ACC112 (cell line): Measurements from ENCODE around the gene PRPF40A.

Experiments used
- H2AFZ ChIP-seq: fragments of 200-600 bp; sonication (generic); one replicate; pipeline ENCODE4 v1.6.0; 2017; ENCODE audit warnings: antibody characterized with exemption, low read length; ENCODE audit not compliant: unreplicated experiment
- H3K27ac ChIP-seq: fragments of 200-600 bp; sonication (generic); 2 replicates; pipeline ENCODE4 v1.5.1; 2014; ENCODE audit warnings: low read depth, mild to moderate bottlenecking, antibody characterized with exemption, low read length, moderate library complexity
- H3K27me3 ChIP-seq: fragments of 200-600 bp; sonication (generic); 2 replicates; pipeline ENCODE4 v1.6.1; 2014; ENCODE audit warnings: mild to moderate bottlenecking, antibody characterized with exemption, low read length, moderate library complexity, mixed read lengths; ENCODE audit not compliant: insufficient read depth
- H3K36me3 ChIP-seq: fragments of 200-600 bp; sonication (generic); 2 replicates; pipeline ENCODE4 v1.6.1; 2016; ENCODE audit warnings: mild to moderate bottlenecking, antibody characterized with exemption, low read length, moderate library complexity, mixed read lengths; ENCODE audit not compliant: insufficient read depth
- H3K4me1 ChIP-seq: fragments of 200-600 bp; sonication (generic); one replicate; pipeline ENCODE4 v1.6.1; 2016; ENCODE audit warnings: low read length, mixed read lengths; ENCODE audit not compliant: insufficient read depth, unreplicated experiment, control insufficient read depth
- H3K4me3 ChIP-seq: fragments of 200-600 bp; sonication (generic); 2 replicates; pipeline ENCODE4 v1.5.1; 2014; ENCODE audit warnings: mild to moderate bottlenecking, low read depth, low read length
- H3K79me2 ChIP-seq: fragments of 200-600 bp; sonication (generic); one replicate; pipeline ENCODE4 v1.6.0; 2016; ENCODE audit warnings: low read length; ENCODE audit not compliant: control insufficient read depth, unreplicated experiment, insufficient read depth

PRPF40A gene

DNA sequence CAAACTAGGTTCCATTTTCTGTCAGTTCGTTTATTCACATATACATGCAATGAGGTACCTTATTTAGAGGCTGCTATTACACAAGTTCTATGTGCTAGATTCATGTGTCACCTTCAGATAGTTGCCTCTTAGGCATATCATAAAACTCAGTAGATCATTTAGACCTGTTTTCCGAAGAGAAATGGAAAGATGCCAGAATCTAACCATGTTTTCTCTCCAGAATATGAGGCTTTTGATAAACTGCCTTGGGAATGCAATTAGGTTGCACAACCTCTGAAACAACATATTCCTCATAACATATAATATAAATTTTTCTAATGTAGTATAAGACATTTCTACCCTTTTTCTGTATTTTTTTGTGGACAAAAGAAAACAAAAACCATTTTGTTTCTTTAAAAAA is 108.1 kb downstream of the PRPF40A start:
- Histone ChIP-seq H3K27ac (no peak overlapping the region), H3K4me3 (no peak overlapping the region), H3K36me3 (no peaks in the 10 kb centered on the region), H2AFZ (no peak overlapping the region), H3K27me3 (no peaks in the 10 kb centered on the region), H3K4me1 (peaks cover 29% of the 10 kb centered on the region), H3K79me2 (no peaks in the 10 kb centered on the region)

DNA sequence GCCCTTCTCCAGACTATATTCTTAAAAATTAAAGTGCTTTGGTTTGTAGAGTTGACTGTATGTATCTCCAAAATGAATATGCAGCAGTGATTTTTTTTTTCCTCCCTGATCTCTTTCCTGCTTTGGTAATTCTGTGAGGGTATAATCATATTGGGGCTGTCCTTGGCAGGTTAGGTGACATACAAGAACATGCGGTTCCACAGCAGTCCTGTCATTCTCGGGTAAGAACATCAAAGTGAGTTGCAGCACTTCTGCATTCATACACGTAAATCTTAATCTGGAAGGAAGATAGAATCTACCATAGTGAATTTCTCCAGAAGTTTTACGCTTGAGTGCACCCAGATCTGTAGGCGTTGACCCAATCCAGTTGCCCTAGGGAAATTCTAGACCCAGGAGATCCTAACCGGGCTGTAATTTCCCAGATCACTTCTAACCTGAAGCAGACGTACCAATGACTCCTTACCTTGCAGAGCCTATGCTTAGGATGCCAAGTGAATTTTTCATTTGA is 109.4 kb downstream of the PRPF40A start:
- H3K79me2 ChIP-seq: no peaks in the 10 kb centered on the region
- no peak overlapping the region for H3K4me3 ChIP-seq
- H3K36me3 ChIP-seq: no peaks in the 10 kb centered on the region
- no peak overlapping the region for H3K27ac ChIP-seq
- no peaks in the 10 kb centered on the region for H3K27me3 ChIP-seq
- no peak overlapping the region for H2AFZ ChIP-seq
- H3K4me1 ChIP-seq: peaks cover 17% of the 10 kb centered on the region

DNA sequence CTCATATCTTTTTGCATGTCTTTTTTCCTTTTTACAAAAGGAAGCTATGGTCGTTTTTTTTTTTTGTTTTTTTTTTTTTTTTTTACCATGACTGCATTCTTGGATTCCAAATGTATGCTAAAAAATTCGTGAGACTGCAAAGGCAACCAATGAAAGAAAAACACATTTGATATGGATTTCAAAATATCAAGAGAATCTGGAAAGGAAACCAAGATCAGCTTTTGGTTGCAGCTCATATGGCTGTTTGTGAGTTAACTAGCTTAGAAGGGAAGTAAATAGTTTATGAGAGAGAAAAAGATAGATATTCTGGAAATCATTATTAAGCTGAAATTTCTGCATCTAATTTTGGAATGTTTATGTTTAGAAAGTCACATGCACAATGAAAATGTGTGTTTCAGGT is 110.3 kb downstream of the PRPF40A start:
- peaks cover 8% of the 10 kb centered on the region for H3K4me1 ChIP-seq
- H3K4me3 ChIP-seq: no peak overlapping the region
- H3K79me2 ChIP-seq: no peaks in the 10 kb centered on the region
- no peaks in the 10 kb centered on the region for H3K27me3 ChIP-seq
- no peaks in the 10 kb centered on the region for H3K36me3 ChIP-seq
- no peak overlapping the region for H3K27ac ChIP-seq
- H2AFZ ChIP-seq: no peak overlapping the region

DNA sequence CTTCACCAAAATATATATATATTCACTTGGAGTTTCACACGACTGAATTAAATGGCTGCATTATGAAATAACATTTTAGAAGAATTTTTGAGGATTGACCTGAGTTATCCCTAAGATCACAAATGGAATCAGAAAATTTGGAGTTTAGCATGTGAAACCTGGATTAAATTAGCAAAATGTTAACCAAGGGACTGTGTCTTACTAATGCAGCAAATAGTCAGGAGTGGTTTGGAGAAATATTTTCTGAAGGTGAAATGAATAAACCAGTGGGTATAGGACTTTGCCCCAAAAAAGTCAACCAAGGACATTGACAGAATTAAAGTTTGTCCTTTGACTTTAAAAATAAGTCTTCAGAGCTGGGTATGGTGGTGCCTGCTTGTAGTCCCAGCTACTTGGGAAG is 111.2 kb downstream of the PRPF40A start:
- Histone ChIP-seq H3K36me3 (no peaks in the 10 kb centered on the region), H3K4me1 (no peaks in the 10 kb centered on the region), H3K27ac (no peak overlapping the region), H3K27me3 (no peaks in the 10 kb centered on the region), H2AFZ (no peak overlapping the region), H3K79me2 (no peaks in the 10 kb centered on the region), H3K4me3 (no peak overlapping the region)

DNA sequence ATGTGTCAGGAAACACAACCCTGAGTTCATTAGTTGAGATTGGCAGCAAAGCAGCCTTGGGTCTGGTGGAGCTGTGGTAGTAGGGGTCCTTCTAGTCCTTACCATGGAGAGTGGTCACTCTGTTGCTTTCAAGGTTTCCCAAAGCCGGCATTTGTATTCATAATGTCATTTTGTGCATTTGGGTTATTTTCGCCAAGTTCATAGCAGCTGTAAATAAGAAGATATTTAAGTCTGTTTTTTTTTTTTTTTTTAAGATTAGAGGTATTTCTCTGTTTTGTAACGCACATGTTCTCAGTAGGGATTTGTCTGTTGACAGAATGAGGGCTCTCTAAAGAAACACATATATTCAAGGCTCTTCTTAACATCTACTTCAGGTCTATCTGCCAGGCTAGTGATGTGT is 114.1 kb downstream of the PRPF40A start:
- no peak overlapping the region for H3K27ac ChIP-seq
- H2AFZ ChIP-seq: no peak overlapping the region
- H3K4me1 ChIP-seq: peaks cover 12% of the 10 kb centered on the region
- no peaks in the 10 kb centered on the region for H3K27me3 ChIP-seq
- no peak overlapping the region for H3K4me3 ChIP-seq
- H3K36me3 ChIP-seq: no peaks in the 10 kb centered on the region; the same call in 1 of the 2 replicates
- H3K79me2 ChIP-seq: no peaks in the 10 kb centered on the region

DNA sequence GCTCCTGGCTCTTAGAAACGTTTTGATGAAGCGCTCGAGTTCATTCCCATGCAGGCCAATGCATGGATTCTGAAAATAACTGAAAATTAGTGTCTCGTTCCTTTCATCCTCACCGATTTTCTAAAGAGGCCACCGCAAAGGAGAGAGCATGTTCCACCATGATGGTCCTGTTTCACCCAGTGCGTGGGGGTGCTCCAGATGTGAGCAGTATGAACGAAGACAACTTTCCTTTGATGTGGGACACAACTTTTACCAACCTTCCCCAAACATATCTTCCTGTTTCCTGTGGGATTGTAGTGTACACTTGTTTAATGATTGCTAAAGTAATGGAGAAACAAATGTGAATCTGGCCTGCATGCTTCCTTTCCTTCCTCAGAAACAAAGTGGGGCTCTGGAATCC is 114.5 kb downstream of the PRPF40A start:
- Histone ChIP-seq H3K27me3 (no peaks in the 10 kb centered on the region), H3K36me3 (no peaks in the 10 kb centered on the region; the same call in 1 of the 2 replicates), H3K4me1 (peaks cover 12% of the 10 kb centered on the region), H3K4me3 (no peak overlapping the region), H3K79me2 (no peaks in the 10 kb centered on the region), H3K27ac (no peak overlapping the region), H2AFZ (no peak overlapping the region)
